K562 (cell line): ENCODE data around the gene RAB32. TPM values are rescaled to one million over a fixed set of nuclear protein-coding genes. Genes with fewer than 3 reads are reported as not detected.

Source experiments
- ATAC-seq: fragments of 200-7000 bp; cut with Tn5 transposase; 3 replicates; pipeline ENCODE4 v1.9.1; 2020; ENCODE audit warnings: moderate library complexity
- BruUV-seq: library from RNA; stranded (reverse); fragments of 400-500 nt; replicated peaks from 2 replicates; lab custom pipeline; 2021; lab: Mats Ljungman, UMichigan
- CTCF ChIA-PET: fragments of 300-600 bp; formaldehyde crosslinking; extraction: SDS; loops from one replicate; lab custom pipeline; 2021; ENCODE audit warnings: low intra/inter-chr PET ratio; lab: Yijun Ruan, JAX
- POLR2A ChIA-PET: fragments of 300-600, 350-650 bp; sonication (Branson Sonifier 250); formaldehyde crosslinking; extraction: SDS; loops from one replicate; lab custom pipeline; 2021; ENCODE audit warnings: antibody characterized with exemption, inconsistent platforms; lab: Yijun Ruan, JAX
- DNase-seq, 4 experiments: peaks; one replicate each; pipeline versions ENCODE4 v3.0.0 to v3.0.0-alpha.2; 2011 to 2018; ENCODE audit warnings: low spot score in 3 of 4, mixed read lengths in 3 of 4; ENCODE audit errors: extremely low read depth in 1 of 4
- FAIRE-seq: peaks from 2 replicates; lab custom pipeline; 2011; peaks lifted over from hg19 to GRCh38; lab: Jason Lieb, UNC
- H2AFZ ChIP-seq: 2 replicates; pipeline ENCODE4 v1.6.0; 2011; ENCODE audit warnings: low read depth, low read length, control low read depth, inconsistent platforms
- H3K27ac ChIP-seq: fragments of 200-600 bp; 3 replicates; pipeline ENCODE4 v1.8.0; 2011; ENCODE audit warnings: low read depth, mild to moderate bottlenecking, control low read depth, inconsistent platforms, low read length, moderate library complexity, mixed read lengths; ENCODE audit errors: extremely low read depth
- H3K27me3 ChIP-seq, 2 experiments: fragments of 300-600 bp in 1 of 2; 2 replicates in 1 of 2; 3 replicates in 1 of 2; pipeline versions ENCODE4 v1.6.0 to v1.8.0; 2011; ENCODE audit warnings: inconsistent platforms in 2 of 2, low read length in 2 of 2, mild to moderate bottlenecking in 1 of 2, mixed read lengths in 1 of 2, moderate library complexity in 1 of 2; ENCODE audit not compliant: control insufficient read depth in 2 of 2, insufficient read depth in 2 of 2
- H3K36me3 ChIP-seq: fragments of 300-600 bp; 3 replicates; pipeline ENCODE4 v1.8.0; 2011; ENCODE audit warnings: mild to moderate bottlenecking, low read length, inconsistent platforms; ENCODE audit not compliant: control insufficient read depth, insufficient read depth
- H3K4me1 ChIP-seq, 2 experiments: fragments of 200-600 bp in 1 of 2; replicated peaks in 1 of 2; 2 replicates in 1 of 2; 3 replicates in 1 of 2; pipeline versions ENCODE4 v1.5.1 to v1.8.0; 2011; ENCODE audit warnings: inconsistent platforms in 2 of 2, low read length in 2 of 2, mild to moderate bottlenecking in 1 of 2, mixed read lengths in 1 of 2, moderate library complexity in 1 of 2; ENCODE audit not compliant: control insufficient read depth in 2 of 2, insufficient read depth in 2 of 2
- H3K4me2 ChIP-seq: 2 replicates; pipeline ENCODE4 v1.6.1; 2011; ENCODE audit warnings: low read length, control low read depth, inconsistent platforms, mixed read lengths; ENCODE audit not compliant: insufficient read depth
- H3K4me3 ChIP-seq: fragments of 200-600 bp; sonication (generic), shearing (Covaris generic); 2 replicates; pipeline ENCODE4 v1.5.1; 2016; ENCODE audit warnings: control low read depth, inconsistent platforms
- H3K79me2 ChIP-seq: fragments of 200-600 bp; 3 replicates; pipeline ENCODE4 v1.8.0; 2011; ENCODE audit warnings: low read length, inconsistent platforms; ENCODE audit not compliant: control insufficient read depth, insufficient read depth
- H3K9ac ChIP-seq, 2 experiments: 2 replicates each; pipeline versions ENCODE4 v1.6.0 to v1.6.1; 2011; ENCODE audit warnings: low read depth in 2 of 2, low read length in 2 of 2, control low read depth in 1 of 2, inconsistent platforms in 1 of 2, mild to moderate bottlenecking in 1 of 2, mixed read lengths in 1 of 2; ENCODE audit not compliant: insufficient read depth in 1 of 2
- H3K9me1 ChIP-seq: one replicate; pipeline ENCODE4 v1.6.0; 2011; ENCODE audit warnings: inconsistent platforms, mild to moderate bottlenecking, low read length, moderate library complexity; ENCODE audit not compliant: control insufficient read depth, insufficient read depth
- H3K9me3 ChIP-seq: replicated peaks from 2 replicates; pipeline ENCODE4 v1.5.1; 2011; ENCODE audit warnings: low read depth, low read length, inconsistent platforms; ENCODE audit not compliant: control insufficient read depth, insufficient read depth
- H4K20me1 ChIP-seq: replicated peaks from 2 replicates; pipeline ENCODE4 v1.6.1; 2011; ENCODE audit warnings: low read length, inconsistent platforms, mixed read lengths; ENCODE audit not compliant: control insufficient read depth, insufficient read depth
- CC2D1A ChIP-seq: fragments of 450-650 bp; IDR thresholded peaks from 2 replicates; pipeline ENCODE4 v1.6.1; 2017; ENCODE audit warnings: mild to moderate bottlenecking
- DNMT1 ChIP-seq: fragments of 450-650 bp; IDR thresholded peaks from 2 replicates; pipeline ENCODE4 v1.6.1; 2016; ENCODE audit warnings: antibody characterized with exemption, mild to moderate bottlenecking
- HMBOX1 ChIP-seq: sonication (generic); IDR thresholded peaks from 2 replicates; pipeline ENCODE4 v1.6.1; 2016
- JUN ChIP-seq, 2 experiments: sonication (generic) in 1 of 2; formaldehyde crosslinking in 1 of 2; IDR thresholded peaks; 2 replicates each; pipeline versions ENCODE4 v1.6.1 to v1.8.0; 2012 to 2022; ENCODE audit warnings: borderline replicate concordance in 2 of 2, mild to moderate bottlenecking in 2 of 2, improper control_type of control experiment in 1 of 2, low read depth in 1 of 2, low read length in 1 of 2, missing genetic modification reagents in 1 of 2
- NFATC3 ChIP-seq: fragments of 450-650 bp; IDR thresholded peaks from 2 replicates; pipeline ENCODE4 v1.6.1; 2017; ENCODE audit warnings: mild to moderate bottlenecking
- NR2C1 ChIP-seq, 2 experiments: fragments of 450-650 bp; IDR thresholded peaks; 2 replicates each; pipeline ENCODE4 v1.6.1; 2017; ENCODE audit warnings: mild to moderate bottlenecking in 2 of 2, antibody characterized with exemption in 1 of 2, inconsistent platforms in 1 of 2, missing compliant biosample characterization in 1 of 2, missing genetic modification characterization in 1 of 2
- NR2C2 ChIP-seq, 2 experiments: fragments of 200-800 bp in 1 of 2; sonication (Bioruptor generic) in 1 of 2; sonication (generic) in 1 of 2; formaldehyde crosslinking in 1 of 2; IDR thresholded peaks; 2 replicates each; pipeline versions ENCODE4 v1.6.1 to v1.8.0; 2016 to 2022; ENCODE audit warnings: mild to moderate bottlenecking in 1 of 2, missing compliant biosample characterization in 1 of 2, missing genetic modification characterization in 1 of 2, missing genetic modification reagents in 1 of 2
- PPARD ChIP-seq: fragments of 250-450 bp; sonication (Bioruptor Pico); IDR thresholded peaks from 2 replicates; pipeline ENCODE4 v1.8.0; 2022; ENCODE audit warnings: inconsistent platforms, mild to moderate bottlenecking, moderate library complexity
- PREB ChIP-seq: sonication (generic); formaldehyde crosslinking; IDR thresholded peaks from 2 replicates; pipeline ENCODE4 v1.8.1; 2023; ENCODE audit warnings: mild to moderate bottlenecking, missing genetic modification reagents
- RAD51 ChIP-seq: fragments of 450-650 bp; IDR thresholded peaks from 2 replicates; pipeline ENCODE4 v1.7.1; 2016; ENCODE audit warnings: low read depth, mild to moderate bottlenecking, borderline replicate concordance
- SOX6 ChIP-seq: fragments of 450-650 bp; IDR thresholded peaks from 2 replicates; pipeline ENCODE4 v1.6.1; 2014; ENCODE audit warnings: mild to moderate bottlenecking
- TCF3 ChIP-seq: sonication (generic); formaldehyde crosslinking; IDR thresholded peaks from 2 replicates; pipeline ENCODE4 v1.4.0; 2020; ENCODE audit warnings: mild to moderate bottlenecking, missing genetic modification reagents
- TOE1 ChIP-seq, 2 experiments: fragments of 450-650 bp in 1 of 2; sonication (generic) in 1 of 2; formaldehyde crosslinking in 1 of 2; IDR thresholded peaks; 2 replicates each; pipeline versions ENCODE4 v1.7.1 to v1.8.0; 2016 to 2022; ENCODE audit warnings: borderline replicate concordance in 2 of 2, mild to moderate bottlenecking in 2 of 2, antibody characterized with exemption in 1 of 2, inconsistent platforms in 1 of 2, low read depth in 1 of 2, missing genetic modification reagents in 1 of 2, moderate library complexity in 1 of 2
- XRCC4 ChIP-seq: IDR thresholded peaks from one replicate; pipeline ENCODE4 v1.6.1; 2011; ENCODE audit not compliant: insufficient read depth, insufficient read length; ENCODE audit errors: extremely low read depth
- ZNF175 ChIP-seq: fragments of 200-800 bp; sonication (Bioruptor generic); IDR thresholded peaks from 2 replicates; pipeline ENCODE4 v1.6.1; 2016; ENCODE audit warnings: low read depth, mild to moderate bottlenecking, missing genetic modification characterization, missing compliant biosample characterization
- ZNF282 ChIP-seq: sonication (generic); formaldehyde crosslinking; IDR thresholded peaks from 2 replicates; pipeline ENCODE4 v1.8.1; 2023; ENCODE audit warnings: missing genetic modification reagents
- ZNF75A ChIP-seq: fragments of 450-650 bp; formaldehyde crosslinking; IDR thresholded peaks from 2 replicates; pipeline ENCODE4 v1.4.0; 2020; ENCODE audit warnings: mild to moderate bottlenecking
- WGBS: fragments of 100-300 bp; shearing (Covaris generic); methylation state at CpG from one replicate; pipeline ENCODE4 v1.1.6; 2016; ENCODE audit warnings: low coverage, mixed read lengths; ENCODE audit not compliant: insufficient coverage; ENCODE audit errors: missing lambda C conversion rate; 5-methylcytosine and 5-hydroxymethylcytosine counted together
- in situ Hi-C: fragments of 300-500 bp; cut with MboI; formaldehyde crosslinking; loops from 4 replicates; pipeline ENCODE4 v1.15.0; 2018; ENCODE audit warnings: inconsistent platforms, mixed read lengths
- intact Hi-C: fragments of 100-400 bp; cut with micrococcal nuclease; formaldehyde crosslinking; loops from 2 replicates; pipeline ENCODE4 v1.14.2; 2022
- polyA plus RNA-seq, 8 experiments: library from polyadenylated mRNA; depleted of rRNA in 4 of 8; stranded (reverse) in 5 of 8; unstranded in 3 of 8; fragments of >200 nt; fragmentation: Nextera tagmentation in 2 of 8; fragmentation: Illumina TruSeq in 1 of 8; extraction: Ambion mirVana in 2 of 8; extraction: Trizol in 1 of 8; gene quantifications; 2 replicates each; pipeline versions ENCODE4 v1.2.1 to v1.2.3, GENCODE V29; 2011 to 2014; ENCODE audit warnings: inconsistent platforms in 1 of 8, missing spikeins in 1 of 8
- total RNA-seq, 7 experiments: library from RNA; depleted of rRNA in 6 of 7; stranded (reverse); fragments of >200 nt in 6 of 7; fragmentation: Illumina TruSeq in 2 of 7; extraction: Trizol in 2 of 7; gene quantifications; 2 replicates each; pipeline versions ENCODE4 v1.2.1 to v1.2.3, GENCODE V29; 2011 to 2021; ENCODE audit warnings: low replicate concordance in 1 of 7
- TF ChIP-seq, protein P1 (sequence below): fragments of 200-800 bp; sonication (Bioruptor generic); IDR thresholded peaks from 2 replicates; pipeline ENCODE4 v1.6.1; 2017; ENCODE audit warnings: missing genetic modification characterization, missing compliant biosample characterization

Gene RAB32
- total and polyA plus RNA-seq, 9 of the 15 experiments (the other 6 are each of a cell fraction or from before 2014, with no cell fraction given), result 2.5 to 16.6 (median 11.0) TPM

- no peak overlapping the region for H3K27ac ChIP-seq
- H4K20me1 ChIP-seq, result no peaks in the 10 kb centered on the region
- H3K9ac ChIP-seq, result no peak overlapping the region
- in situ Hi-C loops (no loop called here), intact Hi-C loops (no loop called here)
- no peaks in the 10 kb centered on the region for H3K79me2 ChIP-seq
- ATAC-seq (no peak), FAIRE-seq (no peak), DNase-seq (peak in 1 of 4 experiments; percentile 33)
- H3K4me2 ChIP-seq, result no peak overlapping the region
- WGBS, result 23% methylated on average over 7 of the region's 7 CpGs
- H2AFZ ChIP-seq, result no peak overlapping the region
- H3K9me1 ChIP-seq, result no peaks in the 10 kb centered on the region
- CTCF ChIA-PET, result interaction anchor here (0.6 kb wide), 1 partner anchor 12 kb away, joined by 3 read pairs; no protein-coding TSS in a partner anchor
- H3K4me3 ChIP-seq, result no peak overlapping the region
- BruUV-seq, result no TSS peak
- peaks cover 0 to 15% of the 10 kb centered on the region in 2 experiments; a peak in 3 of 5 replicates for H3K4me1 ChIP-seq
- POLR2A ChIA-PET, result interaction anchor here (0.8 kb wide), 1 partner anchor 14 kb away, joined by 3 read pairs; no protein-coding TSS in a partner anchor
- H3K9me3 ChIP-seq, result no peaks in the 10 kb centered on the region
- no peaks in the 10 kb centered on the region for H3K36me3 ChIP-seq
- H3K27me3 ChIP-seq, result no peaks in the 10 kb centered on the region
- no peak for TF ChIP-seq XRCC4
- no peak for TF ChIP-seq ZNF75A (CRISPR knock-in tag)
- TF ChIP-seq TCF3 (CRISPR knock-in tag), result no peak
- TF ChIP-seq PREB (CRISPR knock-in tag), result no peak
- TF ChIP-seq NFATC3, result no peak
- TF ChIP-seq SOX6, result no peak
- TF ChIP-seq ZNF175 (CRISPR knock-in tag), result 0 out of 2 replicates have a peak, but pooled peaks have one; percentile 60
- TF ChIP-seq DNMT1, result no peak
- TF ChIP-seq PPARD (CRISPR knock-in tag), result no peak
- TF ChIP-seq ZNF282 (CRISPR knock-in tag), result no peak
- TF ChIP-seq JUN (IDR thresholded peaks at IDR 0.05; ENCODE audit: borderline replicate concordance, low read depth, low read length), result peak; percentile 20; the same call in 1 of the 2 replicates
- TF ChIP-seq JUN (CRISPR knock-in tag; IDR thresholded peaks at IDR 0.05; ENCODE audit: borderline replicate concordance), result no peak
- TF ChIP-seq TOE1 (IDR thresholded peaks at IDR 0.05; ENCODE audit: borderline replicate concordance), result peak; percentile 50; the same call in 1 of the 2 replicates
- no peak for TF ChIP-seq TOE1 (CRISPR knock-in tag; IDR thresholded peaks at IDR 0.05; ENCODE audit: borderline replicate concordance, low read depth)
- TF ChIP-seq RAD51, result peak; percentile 62
- TF ChIP-seq CC2D1A, result no peak
- TF ChIP-seq, protein P1, sequence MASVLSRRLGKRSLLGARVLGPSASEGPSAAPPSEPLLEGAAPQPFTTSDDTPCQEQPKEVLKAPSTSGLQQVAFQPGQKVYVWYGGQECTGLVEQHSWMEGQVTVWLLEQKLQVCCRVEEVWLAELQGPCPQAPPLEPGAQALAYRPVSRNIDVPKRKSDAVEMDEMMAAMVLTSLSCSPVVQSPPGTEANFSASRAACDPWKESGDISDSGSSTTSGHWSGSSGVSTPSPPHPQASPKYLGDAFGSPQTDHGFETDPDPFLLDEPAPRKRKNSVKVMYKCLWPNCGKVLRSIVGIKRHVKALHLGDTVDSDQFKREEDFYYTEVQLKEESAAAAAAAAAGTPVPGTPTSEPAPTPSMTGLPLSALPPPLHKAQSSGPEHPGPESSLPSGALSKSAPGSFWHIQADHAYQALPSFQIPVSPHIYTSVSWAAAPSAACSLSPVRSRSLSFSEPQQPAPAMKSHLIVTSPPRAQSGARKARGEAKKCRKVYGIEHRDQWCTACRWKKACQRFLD, result 0 out of 2 replicates have a peak, but pooled peaks have one; percentile 43
- TF ChIP-seq HMBOX1, result peak; percentile 81
- peak; percentile 66; the same call in 1 of the 2 replicates for TF ChIP-seq NR2C1 (IDR thresholded peaks at IDR 0.05)
- peak; percentile 83 for TF ChIP-seq NR2C1 (tag; IDR thresholded peaks at IDR 0.05)
- no peak for TF ChIP-seq NR2C2 (CRISPR knock-in tag; IDR thresholded peaks at IDR 0.05)
- peak; percentile 87 for TF ChIP-seq NR2C2 (tag; IDR thresholded peaks at IDR 0.05)
Measured at GRCh38 chr6:146551545-146551944, 7.9 kb downstream of the RAB32 start.
